ENCODE measurements around the gene USP28.
"Not testable (repeated sequence)": the region's sequence is repeated elsewhere in the genome, so short reads cannot be mapped to it uniquely, and the experiment has no call there.

Gene USP28, protein sequence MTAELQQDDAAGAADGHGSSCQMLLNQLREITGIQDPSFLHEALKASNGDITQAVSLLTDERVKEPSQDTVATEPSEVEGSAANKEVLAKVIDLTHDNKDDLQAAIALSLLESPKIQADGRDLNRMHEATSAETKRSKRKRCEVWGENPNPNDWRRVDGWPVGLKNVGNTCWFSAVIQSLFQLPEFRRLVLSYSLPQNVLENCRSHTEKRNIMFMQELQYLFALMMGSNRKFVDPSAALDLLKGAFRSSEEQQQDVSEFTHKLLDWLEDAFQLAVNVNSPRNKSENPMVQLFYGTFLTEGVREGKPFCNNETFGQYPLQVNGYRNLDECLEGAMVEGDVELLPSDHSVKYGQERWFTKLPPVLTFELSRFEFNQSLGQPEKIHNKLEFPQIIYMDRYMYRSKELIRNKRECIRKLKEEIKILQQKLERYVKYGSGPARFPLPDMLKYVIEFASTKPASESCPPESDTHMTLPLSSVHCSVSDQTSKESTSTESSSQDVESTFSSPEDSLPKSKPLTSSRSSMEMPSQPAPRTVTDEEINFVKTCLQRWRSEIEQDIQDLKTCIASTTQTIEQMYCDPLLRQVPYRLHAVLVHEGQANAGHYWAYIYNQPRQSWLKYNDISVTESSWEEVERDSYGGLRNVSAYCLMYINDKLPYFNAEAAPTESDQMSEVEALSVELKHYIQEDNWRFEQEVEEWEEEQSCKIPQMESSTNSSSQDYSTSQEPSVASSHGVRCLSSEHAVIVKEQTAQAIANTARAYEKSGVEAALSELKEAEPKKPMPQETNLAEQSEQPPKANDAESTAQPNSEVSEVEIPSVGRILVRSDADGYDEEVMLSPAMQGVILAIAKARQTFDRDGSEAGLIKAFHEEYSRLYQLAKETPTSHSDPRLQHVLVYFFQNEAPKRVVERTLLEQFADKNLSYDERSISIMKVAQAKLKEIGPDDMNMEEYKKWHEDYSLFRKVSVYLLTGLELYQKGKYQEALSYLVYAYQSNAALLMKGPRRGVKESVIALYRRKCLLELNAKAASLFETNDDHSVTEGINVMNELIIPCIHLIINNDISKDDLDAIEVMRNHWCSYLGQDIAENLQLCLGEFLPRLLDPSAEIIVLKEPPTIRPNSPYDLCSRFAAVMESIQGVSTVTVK

DNA sequence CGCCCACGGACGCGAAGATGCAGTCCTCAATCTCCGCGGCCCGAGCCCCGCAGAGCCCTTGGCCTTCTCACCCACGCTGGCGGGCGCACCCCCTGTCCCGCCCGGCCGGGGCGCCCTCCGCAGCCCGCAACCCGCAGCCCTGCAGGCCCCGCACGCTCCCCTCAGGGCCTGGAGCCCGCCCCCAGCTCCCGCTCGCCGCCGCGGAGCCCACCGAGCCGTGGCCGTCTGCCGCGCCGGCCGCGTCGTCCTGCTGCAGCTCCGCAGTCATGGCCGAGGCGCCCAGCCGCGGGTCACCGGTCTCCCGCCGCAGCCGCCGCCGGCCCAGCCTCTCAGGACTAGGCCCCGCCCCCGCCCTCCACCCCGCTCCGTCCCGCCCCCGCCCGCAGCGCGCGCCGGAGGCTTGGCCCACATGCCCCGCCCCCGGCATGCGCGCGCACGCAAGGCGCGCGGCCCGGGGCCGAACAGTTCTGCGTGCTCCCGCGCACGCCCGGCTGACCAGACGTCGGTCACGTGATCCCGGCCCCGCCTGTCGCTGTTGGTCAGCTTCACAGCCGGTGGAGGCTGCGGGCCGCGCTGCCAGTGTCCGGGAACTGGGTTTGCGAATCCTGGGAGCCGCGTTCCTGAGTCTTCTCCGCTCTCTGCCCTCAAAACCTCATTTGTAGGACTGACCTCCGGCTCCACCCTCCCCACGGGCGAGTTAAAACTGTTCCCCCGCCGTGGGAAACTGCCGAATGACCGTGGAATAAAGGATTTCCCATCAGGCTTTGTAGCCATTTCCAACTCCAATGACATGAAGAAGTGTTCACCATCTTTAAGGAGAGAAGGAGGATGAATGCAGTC, at the start of gene USP28:
USP28 (minus strand) TSS at position 339 of the 840 bp plus-strand sequence; CDS start at position 268, 71 bp downstream.
- DNase-seq, result peak; percentile 76

DNA sequence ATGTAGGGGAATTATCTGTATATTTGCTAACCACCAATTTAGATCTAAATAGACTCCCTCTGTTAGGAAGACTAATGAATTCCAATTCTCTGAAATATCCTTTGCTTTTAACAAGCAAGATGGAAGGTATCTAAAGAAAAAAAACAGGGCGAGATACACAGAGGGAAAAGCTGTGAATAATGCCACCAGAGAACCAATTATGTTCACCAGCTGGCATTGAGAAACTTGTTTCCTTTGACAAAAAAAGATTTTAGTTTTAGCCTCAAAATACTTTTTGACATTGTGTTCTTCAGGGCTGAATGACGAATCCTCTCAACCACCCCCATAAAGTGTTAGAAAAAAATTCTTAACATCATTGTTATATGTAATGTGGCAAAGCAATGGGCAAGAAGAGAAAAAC, 48.2 kb upstream of the USP28 start:
- no peak for DNase-seq

DNA sequence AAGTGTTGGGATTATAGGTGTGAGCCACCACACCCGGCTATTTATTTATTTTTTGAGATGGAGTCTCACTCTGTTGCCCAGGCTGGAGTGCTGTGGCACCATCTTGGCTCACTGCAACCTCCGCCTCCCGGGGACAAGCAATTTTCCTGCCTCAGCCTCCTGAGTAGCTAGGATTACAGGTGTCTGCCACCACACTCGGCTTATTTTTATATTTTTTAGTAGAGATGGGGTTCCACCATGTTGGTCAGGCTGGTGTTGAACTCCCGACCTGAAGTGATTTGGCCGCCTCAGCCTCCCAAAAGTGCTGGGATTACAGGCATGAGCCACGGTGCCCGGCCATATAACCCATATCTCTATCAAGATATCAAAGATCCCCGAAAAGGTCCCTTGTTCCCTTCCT, 36.1 kb upstream of the USP28 start:
- DNase-seq, result not testable (repeated sequence)

DNA sequence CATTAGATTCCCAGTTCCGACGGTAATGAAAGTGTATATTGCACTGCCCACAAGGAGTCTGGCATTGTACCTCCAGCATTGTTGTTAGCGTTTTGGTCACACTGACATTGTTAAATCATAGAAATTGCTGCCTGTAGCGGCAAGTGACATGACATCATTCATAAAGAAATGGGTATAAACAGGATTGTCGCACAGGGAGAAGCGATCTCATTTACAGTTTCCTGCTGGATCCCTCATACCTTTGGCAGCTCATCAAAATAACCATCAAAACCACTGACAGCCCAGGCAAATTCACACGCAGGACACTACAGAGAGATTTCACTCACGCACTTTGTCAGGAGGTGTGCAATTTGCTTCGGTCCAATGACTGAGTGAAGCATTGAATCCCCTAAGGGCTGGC, 32.7 kb upstream of the USP28 start:
- no peak for DNase-seq

DNA sequence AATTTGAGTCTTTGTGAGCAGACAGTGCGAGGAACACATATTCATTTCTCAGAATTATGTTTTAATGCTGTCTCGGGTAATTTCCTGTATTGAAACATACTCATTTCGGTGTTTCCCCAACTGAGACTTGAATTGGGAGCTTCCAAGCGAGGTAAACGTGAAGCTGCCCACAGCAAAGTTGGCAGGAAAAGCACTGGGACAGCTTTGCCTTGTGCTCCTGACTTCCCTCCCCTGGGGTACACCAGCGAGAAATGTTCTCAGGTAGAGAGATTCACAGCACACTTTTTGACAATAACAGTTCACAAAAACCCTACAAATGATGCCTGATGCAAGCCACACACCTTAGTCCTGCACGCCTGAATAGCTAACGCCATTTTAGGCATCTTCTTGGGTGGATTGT, 32.3 kb upstream of the USP28 start:
- no peak for DNase-seq

DNA sequence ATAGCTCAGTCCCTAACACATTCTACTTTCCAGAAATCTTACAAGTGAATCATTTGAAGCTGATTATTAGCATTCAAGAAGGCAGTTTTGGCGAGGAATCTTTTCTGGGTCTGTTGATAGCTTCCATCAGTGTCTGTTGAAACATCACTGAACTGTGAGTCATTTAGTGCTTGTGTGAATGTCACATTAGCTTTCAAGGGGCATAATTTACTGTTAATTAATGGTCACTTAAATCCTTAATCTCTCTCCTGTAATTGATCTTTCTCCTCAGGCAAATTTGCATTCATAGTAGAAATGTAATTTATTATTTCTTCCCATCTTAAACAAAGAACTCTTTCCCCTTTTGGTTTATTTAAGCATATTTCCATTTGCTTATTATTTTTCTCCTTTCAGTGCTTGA, 31.8 kb upstream of the USP28 start:
- DNase-seq, result no peak

DNA sequence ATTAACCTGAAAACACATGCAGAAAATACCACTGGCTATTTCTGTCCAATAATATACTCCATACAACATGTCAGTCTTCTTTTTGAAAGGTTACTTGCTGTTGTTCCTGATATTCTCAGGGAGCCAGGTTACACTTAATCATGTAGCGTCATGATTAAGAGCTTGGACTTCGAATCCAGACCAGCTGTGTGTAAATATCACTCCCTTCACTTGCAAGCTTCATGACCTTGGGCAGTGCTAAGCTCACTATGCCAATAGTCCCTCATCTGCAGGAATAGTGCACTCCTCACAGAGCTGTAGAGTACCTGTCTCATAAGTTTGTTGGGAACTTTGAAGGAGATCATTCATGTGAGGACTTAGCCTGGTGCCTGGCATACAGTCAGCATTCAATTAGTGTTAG, 31.1 kb upstream of the USP28 start:
- DNase-seq, result no peak

DNA sequence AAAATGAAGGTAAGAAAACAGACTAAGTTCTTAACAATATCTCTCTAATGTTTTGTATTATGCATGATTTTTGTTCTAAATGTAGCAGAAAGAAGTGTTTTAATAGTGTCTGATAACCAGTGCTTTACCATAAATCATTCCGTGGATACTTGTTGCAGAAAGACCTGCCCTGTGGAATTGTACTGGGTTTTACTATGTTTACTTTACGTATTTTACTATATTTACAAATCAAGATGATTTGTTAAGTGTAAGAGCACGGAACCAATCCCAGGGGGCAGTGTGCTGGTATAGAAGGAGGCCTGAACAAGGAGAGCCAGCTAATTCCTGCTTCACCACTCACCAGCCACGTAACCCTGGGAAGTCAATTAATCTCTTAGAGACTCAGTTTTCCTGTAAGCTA, 30.7 kb upstream of the USP28 start:
- DNase-seq, result no peak

DNA sequence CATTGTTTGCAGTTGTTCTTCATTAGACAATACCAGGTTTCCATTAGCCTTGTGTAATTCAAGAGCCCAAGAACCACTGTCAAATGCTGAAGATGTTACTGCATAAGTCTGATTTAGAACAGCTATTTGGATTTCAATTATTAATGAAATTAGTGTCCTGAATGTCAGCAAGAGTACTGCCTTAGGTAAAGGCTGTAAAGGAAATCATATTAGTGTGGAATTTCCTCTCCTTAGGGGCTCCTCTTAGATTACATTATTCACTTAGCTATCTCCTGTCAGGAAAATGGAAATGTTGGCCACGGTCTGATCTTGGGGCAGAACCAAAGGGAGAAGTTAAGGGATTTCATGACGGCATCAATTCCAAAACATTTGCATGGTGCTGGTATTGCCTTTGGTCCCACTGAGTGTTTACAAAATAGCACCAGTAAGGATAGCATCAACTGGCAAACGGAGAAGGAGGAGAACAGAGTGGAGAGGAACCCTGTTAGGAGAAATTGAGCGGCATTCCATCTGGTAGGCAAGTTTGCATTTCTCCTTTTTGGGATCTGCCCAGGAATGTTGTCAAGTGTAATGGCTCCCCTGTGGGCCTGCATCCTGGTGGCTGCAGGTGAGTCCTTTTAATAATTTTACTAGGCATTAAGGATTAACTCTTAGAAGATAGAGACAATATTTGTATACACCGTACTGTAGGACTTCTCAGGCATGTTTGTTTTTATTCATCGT, 29.2 kb upstream of the USP28 start, which contains the start of gene HTR3B:
HTR3B (plus strand) TSS at position 418 of the 723 bp plus-strand sequence; CDS start at position 556, 138 bp downstream.
- no peak for DNase-seq

DNA sequence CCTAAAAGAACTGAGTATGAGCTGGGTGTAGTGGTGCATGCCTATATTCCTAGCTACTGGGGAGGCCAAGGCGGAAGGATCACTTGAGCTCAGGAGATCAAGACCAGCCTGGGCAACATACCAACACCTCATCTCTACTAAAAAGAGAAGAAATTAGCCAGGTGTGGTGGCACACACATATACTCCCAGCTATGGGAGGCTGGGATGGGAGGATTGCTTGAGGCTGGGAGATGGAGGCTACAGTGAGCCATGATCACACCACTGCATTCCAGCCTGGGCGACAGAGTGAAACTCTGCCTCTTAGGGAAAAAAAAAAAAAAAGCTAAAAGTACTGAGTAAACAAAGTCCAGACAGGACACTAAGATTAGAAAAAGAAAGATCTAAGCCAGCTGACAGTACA, 25.8 kb upstream of the USP28 start:
- no peak for DNase-seq

DNA sequence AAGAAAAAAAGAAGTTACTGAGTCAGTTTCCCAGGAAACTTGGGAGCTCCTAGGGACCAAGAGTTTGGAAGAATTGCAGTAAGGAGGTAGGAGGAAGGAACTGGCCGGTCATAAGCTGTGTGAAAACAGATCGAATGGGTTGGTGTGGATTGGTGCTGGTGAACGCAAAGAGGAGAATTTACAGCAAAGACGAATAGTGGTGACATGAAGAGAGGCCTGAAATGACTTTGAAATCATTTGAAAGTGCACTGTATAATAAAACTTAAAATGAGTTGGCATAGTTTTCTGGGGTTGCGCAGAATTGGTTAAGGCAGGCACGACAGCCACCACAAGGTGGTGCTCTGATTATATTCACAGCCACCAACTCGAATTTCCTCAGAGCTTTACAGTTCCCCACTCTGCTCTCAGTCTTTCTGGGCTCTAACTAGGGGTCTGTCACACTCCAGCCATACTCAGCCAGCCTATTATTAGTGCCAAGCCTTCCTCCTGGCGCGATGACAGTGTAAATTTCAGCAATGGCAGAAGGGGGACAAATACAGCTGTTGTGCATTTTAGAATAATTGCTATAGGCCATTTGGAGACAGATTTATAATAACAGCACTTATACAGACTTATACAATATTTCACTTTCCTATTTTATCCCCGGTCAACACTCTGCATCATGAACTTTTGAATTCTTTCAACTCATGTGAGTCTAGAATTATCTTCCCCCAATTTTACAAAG, 20.9 kb upstream of the USP28 start:
- DNase-seq, result peak; percentile 32

DNA sequence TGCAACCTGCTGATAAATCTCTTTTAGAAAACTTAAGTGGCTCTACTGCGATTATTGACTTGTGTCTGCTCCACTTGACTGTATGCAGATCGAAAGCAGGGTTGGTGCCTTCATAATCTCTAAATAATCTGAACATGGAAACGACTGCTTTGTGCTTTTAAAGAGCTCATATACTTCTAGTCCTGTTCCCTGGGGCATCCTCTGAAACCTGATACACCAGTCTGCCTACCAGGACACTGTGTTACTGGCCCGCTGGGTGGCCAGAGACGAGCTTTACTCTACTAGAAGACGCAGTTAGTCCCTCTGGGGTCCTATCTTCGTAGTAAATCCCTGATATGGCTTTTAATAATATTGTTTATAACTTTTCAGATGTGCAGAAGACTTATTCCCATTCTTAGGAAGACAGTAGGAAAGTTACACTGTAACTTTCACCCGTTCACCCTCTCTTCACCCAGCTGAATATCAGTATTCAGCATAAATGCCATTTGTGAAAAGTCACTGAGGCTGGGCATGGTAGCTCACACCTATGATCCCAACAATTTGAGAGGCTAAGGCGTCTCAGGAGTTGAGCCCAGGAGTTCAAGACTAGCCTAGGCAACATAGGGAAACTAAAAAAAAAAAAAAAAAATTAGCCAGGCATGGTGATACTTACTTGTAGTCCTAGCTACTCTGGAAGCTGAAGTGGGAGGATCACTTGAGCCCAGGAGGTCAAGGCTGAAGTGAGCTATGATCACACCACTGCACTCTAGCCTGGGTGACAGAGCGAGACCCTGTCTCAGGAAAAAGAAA, 20.2 kb upstream of the USP28 start:
- no peak for DNase-seq

DNA sequence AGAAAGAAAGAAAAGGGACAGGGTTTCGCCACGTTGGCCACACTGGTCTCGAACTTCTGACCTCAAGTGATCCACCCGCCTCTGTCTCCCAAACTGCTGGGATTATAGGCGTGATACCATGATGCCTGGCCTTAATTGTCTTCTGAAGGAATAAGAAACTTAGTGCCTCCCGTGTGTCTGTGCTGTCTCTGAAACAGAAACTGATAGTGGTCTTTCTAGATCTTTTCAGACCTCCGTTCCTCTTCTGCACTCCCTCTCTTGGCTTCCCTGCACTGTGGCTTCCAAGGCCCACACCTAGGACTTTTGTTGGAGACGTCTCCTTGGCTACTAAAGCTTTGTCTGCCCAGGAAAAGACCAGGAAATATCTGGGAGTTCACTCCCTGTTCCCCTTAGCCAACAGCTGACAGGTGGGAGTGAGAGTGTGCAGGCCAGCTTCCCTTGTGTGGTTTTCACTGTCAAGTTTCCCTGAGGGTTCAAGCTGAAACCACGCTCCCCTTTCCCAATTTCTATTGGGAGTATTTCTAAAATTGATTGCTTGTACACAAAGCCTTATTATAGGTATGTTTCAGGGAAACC, 19.1 kb upstream of the USP28 start:
- no peak for DNase-seq

DNA sequence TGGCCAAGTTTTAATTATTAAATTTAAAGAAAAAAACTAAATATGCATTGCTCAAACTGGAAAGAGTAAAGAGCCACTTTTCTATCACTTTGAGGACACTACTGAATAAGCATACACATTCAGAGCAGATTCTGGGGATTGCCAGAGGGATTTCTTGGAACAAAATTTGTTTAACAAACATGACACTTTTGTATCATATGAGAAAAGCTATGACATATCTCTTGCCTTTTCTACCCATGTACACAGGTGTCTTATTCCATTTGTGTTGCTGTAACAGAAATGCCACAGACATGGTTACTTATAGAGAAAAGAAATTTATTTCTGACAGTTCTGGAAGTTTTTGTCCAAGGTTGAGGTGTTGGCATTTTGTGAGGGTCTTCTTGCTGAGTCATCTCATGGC, 13.5 kb upstream of the USP28 start:
- DNase-seq, result no peak

DNA sequence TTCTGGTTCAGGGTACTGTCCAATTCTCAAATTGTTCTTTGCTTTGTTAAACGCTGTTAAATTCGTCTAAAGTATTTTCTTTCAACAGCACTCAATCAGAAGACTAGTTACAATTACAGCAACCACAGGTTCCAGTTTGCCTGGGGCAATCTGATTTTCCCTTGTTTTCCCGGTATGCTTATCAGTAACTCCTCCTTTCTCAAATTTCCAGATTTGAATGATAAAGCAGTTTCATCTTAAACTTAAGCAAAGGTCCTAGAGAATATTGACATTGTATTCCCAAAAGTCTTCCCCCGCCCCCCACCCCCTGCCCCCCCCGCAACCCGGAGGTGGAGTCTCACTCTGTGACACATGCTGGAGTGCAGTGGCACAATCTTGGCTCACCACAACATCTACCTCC, 10.5 kb upstream of the USP28 start:
- DNase-seq, result no peak

DNA sequence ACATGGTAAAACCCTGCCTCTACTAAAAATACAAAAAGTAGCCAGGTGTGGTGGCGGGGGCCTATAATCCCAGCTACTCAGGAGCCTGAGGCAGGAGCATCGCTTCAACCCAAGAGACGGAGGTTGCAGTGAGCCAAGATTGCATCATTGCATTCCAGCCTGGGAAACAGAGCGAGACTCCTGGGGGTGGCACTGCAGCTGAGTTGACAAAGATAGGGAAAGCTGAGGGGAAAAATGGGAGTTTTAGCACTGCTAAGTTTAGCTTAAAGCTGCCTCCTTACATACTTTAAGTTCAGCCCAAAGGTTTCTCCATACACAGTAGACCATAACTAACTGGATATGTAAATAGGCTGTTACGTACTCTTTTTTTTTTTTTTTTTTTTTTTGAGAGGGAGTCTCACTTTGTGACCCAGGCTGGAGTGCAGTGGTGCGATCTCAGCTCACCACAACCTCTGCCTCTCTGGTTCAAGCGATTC, 9.0 kb upstream of the USP28 start:
- DNase-seq, result no peak

DNA sequence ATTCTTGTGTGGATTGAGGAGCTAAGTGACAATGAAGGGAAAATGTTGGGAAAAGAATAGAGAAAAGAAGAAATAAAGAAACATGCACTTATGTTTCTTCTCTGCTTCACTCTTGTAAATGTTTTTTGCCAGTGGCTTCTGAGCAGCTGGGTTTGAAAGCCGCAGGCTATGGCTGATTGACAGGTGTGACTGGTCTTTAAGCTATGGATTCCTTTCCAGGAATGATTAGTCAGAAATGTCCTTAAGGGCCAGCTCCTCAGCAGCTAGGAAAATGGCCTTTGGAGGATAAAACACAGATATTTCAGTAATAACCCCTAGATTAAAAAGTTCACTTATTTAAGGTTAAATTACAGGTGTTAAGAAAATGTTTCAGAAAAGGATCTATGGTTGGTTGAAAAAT, 6.5 kb upstream of the USP28 start:
- no peak for DNase-seq

DNA sequence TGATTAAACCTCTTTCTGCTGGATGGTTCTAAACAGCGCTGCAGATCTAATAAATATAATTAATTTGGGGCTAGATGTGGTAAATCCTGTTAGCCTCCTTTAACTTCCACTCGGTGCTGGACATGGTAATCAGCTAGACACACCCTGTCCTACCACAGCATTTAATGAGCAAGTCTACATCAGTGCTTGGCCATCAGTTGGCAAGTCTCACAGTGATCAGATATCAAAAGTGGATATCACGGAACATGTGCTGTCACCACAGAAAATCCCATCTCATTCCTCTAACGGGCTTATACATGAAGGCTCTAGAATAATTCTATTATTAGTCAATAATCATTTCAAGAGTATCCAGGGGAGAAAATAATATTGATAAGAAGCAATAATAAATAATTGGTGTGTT, 5.6 kb upstream of the USP28 start:
- no peak for DNase-seq

DNA sequence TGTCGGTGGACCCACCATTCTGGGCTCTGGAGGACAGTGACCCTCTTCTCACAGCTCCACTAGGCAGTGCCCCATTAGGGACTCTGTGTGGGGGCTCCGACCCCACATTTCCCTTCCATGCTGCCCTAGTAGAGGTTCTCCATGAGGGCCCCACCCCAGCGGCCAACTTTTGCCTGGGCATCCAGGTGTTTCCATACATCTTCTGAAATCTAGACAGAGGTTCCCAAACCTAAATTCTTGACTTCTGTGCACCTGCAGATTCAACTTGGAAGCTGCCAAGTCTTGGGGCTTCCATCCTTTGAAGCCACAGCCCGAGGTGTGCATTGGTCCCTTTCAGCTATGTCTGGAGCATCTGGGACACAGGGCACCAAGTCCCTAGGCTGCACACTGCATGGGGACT, 4.1 kb upstream of the USP28 start:
- DNase-seq, result not testable (repeated sequence)

DNA sequence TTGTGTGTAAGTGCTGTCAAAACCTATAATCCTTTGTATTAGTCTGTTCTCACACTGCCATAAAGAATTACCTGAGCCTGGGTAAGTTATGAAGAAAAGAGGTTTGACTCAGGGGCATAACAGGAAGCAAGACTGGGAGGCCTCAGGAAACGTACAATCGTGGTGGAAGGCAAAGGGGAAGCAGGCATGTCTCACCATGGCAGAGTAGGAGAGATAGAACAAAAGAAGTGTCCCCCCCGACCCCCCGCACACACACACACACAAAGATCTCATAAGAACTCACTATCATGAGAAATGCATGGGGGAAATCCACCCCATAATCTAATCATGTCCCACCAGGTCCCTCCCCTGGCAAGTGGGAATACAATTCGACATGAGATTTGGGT, 2.3 kb upstream of the USP28 start:
- DNase-seq, result no peak
